HEK293T (cell line): ENCODE results near the gene TAS1R1.

Experiments used
- FOXK2 ChIP-seq: fragments of 450-650 bp; IDR thresholded peaks from 2 replicates; pipeline ENCODE4 v1.6.1; 2016; ENCODE audit warnings: mild to moderate bottlenecking
- NFRKB ChIP-seq: fragments of 450-650 bp; IDR thresholded peaks from 2 replicates; pipeline ENCODE4 v1.6.1; 2016; ENCODE audit warnings: mild to moderate bottlenecking, moderate library complexity
- ZNF384 ChIP-seq: fragments of 450-650 bp; IDR thresholded peaks from 2 replicates; pipeline ENCODE4 v1.6.1; 2016

DNA sequence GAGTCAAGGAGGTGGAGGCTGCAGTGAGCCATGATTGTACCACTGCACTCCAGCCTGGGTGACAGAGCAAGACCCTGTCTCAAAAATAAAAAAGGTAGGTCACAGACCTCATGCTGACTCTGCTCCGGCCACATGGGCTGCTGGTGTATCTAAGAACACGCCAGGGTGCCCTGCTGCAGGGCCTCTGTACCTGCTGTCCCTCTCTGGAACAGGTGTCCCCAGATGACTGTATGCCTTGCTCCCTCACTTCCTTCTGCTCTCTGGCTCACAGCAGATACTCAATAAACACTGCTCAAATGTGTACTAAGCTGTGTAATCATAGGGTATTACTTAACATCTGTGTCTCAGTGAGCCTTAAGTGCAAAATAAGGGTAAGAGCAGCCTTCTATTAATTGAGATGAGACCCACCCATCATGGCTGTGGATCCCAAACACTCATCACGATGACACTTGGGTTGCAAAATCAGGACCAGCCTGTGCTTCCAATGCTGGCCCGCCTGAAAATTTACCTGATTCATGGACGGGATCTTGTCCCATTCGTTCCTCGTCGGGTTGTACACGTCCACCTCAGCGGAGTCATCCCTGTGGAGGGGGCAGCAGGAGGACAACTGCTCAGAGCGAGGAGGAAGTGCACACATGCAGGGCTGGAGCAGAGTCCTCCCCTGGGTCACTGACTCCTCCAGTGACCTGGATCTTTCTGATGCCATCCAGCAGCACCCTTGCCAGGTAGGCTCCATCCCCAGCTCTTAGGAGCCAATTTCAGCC is 40.1 kb downstream of the TAS1R1 start:
- TF ChIP-seq FOXK2 (no peak), NFRKB (no peak), ZNF384 (no peak)
